NCI-H226 (cell line): ENCODE measurements around the gene PSMA6.
"Not testable (repeated sequence)": the region's sequence is repeated elsewhere in the genome, so short reads cannot be mapped to it uniquely, and the experiment has no call there.

Source experiments
- DNase-seq: peaks from one replicate; pipeline ENCODE4 v3.0.0-alpha.2; 2015

Gene PSMA6

DNA sequence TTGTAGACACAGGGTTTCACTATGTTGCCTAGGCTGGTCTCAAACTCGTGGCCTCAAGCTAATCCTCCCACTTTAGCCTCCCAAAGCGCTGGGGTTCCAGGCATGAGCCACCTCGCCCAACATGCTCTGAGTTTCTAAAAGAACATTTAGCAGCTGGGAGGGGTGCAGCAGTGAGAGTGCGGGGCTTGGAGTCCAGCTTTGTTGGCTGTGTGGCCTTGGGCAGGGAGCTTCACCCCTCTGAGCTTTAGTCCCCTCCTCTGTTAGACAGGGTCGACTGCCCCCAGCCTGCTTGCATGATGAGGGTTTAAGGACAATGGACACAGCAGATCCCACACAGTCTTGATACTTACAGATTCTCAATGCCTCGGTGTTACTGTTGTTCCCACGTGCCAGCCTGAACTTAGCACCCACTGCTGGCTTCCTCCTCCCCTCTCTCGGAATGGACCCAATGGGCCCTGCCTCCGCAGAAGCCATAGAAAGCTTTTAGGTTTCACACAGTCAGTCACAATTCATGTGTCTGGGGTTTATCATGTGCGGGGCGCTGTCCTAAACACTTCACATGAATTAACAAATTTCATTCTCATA, 54.6 kb downstream of the PSMA6 start:
- DNase-seq = no peak

DNA sequence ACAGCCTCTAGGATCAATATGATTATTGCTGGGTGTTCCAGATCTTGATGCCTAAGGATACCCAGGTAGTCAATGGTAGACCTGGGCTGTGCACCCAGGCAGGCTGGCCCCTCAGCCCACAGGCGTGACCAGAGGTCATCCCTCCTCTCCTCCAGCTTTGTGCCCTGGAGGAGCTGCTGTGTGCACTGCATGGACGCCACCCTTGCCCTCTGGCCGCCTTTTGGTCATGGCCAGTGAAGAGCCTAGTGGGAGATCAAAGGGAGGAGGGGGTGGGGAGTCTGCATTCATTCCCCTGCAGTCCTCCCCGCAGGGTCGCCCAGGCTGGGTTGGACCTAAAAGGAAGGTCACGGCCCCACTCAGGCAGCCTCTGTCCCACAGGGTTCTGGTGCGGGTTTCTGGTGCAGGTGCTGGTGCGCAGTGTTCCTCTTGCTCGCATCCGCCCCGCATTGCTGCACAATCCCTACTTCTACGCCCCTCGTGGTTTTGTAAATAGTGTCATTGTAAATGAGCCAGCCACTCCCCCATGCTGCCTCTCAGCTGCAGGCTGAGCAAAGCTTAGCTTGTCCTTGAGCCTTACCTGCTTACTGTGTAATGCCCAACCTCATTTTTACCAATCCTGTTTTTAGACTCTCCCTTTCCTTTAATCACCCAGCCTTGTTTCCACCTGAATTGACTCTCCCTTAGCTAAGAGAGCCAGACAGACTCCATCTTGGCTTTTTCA, 55.3 kb downstream of the PSMA6 start:
- DNase-seq = no peak

DNA sequence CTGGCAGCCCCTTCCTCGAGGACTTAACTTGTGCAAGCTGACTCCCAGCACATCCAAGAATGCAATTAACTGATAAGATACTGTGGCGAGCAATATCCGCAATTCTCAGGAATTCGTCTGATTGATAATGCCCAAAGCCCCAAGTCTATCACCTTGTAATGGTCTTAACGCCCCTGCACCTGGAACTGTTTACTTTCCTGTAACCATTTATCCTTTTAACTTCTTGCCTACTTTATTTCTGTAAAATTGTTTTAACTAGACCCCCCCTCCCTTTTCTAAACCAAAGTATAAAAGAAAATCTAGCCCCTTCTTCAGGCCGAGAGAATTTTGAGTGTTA, 55.8 kb downstream of the PSMA6 start:
- DNase-seq = not testable (repeated sequence)

DNA sequence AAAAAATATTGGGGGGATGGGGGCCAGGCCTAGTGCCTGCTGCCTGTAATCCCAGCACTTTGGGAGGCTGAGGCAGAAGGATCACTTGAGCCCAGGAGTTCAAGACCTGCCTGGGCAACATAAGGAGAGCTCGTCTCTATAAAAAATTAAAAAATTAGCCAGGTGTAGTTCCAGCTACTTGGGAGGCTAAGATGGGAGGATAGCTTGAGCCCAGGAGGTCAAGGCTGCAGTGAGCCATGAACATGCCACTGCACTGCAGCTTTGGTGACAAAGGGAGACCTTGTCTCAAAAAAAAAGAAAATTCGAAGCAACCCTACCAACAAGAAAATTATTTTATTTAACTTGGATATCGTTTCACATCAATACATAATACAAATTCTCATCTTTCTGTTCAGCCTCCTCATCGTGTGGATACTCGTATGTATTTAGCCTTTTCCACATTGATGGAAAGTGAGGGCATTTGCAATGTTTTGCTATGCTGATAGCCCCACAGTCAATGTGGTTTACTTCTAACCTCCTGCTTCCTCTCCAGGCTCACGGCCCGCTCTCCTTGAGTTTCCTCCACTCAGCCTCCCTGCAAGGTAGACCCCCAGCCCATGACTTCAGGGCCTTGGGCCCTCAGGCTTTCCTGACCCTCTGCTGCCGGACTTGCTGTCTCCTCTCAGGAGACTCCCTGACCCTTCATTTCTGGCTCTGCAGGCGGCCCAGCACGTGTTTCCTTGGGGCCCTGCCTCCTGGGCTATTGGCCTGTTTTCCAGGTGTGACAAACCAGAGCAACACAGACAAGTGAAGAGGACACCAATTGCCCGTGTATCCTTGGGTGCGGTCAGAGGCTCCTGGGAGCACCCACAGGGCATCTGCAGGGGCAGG, 57.5 kb downstream of the PSMA6 start:
- no peak for DNase-seq

DNA sequence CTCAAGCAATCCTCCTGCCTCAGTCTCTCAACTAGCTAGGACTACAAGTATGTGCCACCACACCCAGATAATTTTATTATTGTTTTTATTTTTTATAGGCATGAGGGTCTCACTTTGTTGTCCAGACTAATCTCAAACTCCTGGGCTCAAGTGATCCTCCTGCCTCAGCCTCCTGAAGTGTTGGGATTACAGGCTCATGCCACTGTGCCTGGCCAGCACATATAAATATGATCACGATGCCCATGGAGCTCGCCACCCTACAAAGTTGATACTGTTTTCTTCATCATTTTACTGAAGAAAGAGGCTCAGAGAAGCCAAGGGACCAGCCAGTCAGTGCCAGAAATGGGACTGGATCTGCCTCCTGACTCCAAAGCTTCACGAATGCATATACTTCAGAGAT, 59.3 kb downstream of the PSMA6 start:
- no peak for DNase-seq

DNA sequence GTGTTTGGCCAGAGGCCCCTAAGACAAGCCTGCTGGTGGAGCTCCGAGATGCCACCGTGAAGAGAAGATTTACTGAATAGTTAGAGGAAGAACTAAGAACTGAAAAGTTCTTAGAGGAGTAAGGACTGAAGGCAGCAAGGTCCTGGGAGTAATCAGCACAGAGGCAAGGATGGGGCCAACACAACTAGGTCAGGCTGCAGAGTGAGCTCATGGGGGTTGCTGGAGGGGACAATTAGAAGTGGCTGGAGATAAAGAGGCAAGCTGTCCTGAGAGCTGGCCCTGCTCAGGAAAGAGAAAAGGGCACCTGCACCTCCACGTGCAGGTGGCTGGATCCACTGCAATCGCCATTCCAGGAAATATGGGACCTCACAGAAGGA, 59.7 kb downstream of the PSMA6 start:
- no peak for DNase-seq

DNA sequence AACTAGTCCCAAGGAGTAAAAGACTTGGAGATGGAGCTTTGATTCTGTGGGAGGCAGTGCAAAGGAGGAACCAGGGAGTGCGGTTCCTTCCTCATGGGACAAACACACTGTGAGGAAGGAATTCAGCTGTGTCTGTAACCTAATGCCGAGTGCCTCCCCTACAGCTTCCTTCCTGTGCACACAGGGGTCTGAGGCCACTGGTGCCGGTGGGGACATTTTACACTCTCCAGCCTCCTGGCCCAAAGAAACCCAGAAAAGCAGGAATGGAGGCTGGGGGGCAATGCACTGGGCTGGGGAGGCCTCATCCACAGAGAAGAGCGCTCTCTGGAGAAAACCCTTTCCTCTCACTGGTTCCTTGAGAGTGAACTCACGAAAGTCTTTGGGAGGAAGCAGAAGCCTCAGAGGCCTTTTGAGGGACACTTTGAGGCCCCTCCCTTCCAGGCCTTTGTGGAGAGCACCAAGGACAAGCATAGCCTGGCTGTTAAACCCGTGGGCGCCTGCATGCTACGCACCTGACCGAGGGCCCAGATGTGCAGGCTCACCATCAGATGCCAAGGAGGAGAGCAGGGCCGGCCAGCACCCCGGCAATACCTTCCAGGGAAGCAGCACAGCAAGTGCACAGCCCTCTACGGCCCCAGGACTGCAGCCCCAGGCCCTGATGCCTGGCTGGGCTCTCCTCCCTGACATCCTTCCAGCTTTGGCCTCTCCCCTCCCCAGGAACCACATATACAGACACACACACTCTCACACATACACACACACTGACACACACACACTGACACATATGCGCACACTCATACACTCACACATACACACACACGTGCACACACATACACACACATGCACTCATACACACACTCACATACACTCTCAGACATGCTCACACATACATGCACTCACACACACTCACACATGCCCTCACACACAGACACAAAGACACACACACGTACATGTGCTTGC, 60.4 kb downstream of the PSMA6 start:
- DNase-seq = no peak

DNA sequence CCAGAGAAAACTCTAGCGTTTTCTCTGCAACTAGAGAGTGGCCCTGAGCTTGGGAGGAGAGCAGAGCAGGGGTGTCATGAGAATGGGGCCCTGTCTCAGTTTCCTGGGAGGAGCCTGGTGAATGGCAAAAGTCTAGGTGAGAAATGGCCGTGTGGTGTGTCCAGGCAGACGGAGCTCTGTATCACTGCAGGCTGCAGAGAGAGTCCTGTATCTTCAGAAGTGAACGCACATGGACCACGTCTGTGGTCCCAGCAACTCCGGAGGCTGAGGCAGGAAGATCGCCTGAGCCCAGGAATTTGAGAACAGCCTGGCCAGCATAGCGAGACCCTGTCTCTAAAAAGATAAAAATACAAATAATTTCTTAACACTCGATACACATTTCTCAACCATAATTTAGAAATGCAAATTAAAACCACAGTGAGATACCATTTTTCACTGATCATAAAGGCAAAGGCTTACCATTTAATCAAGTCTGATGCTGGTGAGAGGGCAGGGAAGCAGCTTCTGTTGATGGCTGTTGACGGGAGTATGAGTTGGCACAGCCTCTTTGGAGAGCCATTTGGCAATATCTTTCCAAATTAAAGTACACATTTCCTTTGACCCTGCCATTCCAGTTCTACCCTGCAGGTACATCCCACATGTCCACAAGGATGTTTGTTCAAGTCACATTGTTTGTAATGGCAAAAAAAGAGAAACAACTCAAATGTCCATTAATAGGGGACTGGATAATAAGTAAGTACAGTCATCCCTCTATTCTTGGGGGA, 61.4 kb downstream of the PSMA6 start:
- DNase-seq = no peak

DNA sequence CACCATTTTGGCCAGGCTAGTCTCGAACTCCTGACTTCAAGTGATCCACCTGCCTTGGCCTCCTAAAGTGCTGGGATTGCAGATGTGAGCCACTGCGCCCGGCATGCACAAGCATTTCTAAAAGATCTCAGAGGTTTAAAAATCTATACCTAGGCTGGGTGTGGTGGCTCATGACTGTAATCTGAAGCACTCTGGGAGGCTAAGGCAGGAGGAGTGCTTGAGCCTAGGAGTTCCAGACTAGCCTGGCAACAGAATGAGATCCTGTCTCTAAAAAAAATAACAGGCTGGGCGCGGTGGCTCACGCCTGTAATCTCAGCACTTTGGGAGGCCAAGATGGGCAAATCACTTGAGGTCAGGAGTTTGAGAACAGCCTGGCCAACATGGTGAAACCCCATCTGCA, 63.1 kb downstream of the PSMA6 start:
- not testable (repeated sequence) for DNase-seq

DNA sequence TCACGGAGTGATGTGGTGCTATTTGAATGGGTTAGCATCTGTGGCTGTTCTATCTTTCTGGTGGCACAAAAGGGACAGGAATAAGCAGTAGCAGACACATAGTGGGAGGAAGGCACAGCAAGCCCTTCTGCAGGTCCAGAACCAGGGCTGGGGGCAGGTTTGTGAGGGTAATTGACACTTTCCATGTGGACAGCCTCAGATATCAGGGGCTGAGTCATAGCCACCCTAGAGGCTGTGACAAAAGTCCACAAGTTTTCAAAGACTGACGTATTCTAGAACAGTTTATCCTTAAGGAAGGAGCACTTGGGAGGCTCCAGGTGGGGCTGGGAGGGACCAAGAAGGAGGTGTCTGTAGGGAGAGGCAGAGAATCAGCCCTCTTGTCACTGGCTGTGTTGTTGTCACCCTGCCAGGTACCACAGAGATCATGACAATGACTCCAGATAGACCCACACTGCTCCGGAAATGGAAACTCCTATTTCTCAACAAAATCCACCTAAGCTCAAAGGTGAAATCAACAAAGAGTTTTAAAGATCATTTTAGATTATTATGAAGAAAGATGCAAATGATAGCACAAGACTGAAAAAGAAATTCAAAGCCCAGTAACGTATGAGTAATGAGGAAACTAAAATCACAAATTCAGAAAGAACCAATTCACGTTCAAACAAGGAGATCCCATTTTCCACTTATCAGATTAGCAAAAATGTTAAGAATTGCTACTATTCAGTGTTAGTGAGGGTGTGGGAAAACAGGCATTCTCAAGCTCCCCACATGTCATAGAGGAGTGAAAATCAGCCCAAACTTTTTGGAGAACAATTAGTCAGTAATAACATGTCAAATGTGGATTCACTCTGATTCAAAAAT, 64.0 kb downstream of the PSMA6 start:
- DNase-seq = peak; percentile 59

DNA sequence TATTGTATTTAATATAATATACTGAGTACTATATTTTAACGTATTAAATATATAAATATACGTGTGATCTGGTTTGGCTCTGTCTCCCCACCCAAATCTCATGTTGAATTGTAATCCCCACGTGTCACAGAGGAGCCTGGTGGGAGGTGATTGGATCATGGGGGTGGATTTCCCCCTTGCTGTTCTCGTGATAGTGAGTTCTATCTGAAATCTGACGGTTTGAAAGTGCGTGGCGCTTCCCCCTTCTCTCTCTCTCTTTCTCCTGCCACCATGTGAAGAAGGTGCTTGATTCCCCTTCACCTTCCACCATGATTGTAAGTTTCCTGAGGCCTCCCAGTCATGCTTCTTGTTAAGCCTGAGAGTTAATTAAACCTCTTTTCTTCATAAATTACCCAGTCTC, 67.5 kb downstream of the PSMA6 start:
- not testable (repeated sequence) for DNase-seq

DNA sequence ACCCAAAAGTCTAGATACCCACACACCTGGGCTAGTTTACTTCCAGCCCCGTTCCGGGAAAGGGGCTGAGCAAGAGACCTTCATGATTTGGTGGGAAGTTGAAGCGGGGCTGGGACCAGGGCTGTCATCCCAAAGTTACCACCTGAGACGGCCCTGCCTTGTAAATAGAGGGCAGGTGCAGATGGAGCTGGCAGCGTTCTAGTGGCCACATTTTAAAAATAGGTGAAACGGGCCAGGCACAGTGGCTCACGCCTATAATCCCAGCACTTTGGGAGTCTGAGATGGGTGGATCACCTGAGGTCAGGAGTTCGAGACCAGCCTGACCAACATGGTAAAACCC, 68.9 kb downstream of the PSMA6 start:
- DNase-seq = no peak

DNA sequence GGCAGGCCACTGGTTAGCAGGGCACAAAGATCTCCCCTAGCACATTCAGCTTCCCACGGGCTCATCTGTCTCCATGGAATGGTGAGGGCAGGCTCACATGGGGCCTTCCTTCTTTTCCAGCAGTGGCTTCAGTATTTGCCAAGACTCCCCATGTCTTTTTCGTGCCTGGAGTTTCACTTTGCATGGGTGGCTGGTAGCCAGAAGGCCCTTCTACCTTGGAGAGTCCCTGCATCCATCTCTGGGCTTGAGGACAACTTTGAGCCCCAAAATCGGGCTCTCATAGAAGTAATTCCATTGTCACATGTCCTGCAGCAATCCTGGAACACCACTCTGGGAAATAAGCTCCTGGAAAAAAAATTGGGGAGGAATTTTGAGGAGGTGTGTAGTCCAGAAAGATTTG, 70.3 kb downstream of the PSMA6 start:
- no peak for DNase-seq

DNA sequence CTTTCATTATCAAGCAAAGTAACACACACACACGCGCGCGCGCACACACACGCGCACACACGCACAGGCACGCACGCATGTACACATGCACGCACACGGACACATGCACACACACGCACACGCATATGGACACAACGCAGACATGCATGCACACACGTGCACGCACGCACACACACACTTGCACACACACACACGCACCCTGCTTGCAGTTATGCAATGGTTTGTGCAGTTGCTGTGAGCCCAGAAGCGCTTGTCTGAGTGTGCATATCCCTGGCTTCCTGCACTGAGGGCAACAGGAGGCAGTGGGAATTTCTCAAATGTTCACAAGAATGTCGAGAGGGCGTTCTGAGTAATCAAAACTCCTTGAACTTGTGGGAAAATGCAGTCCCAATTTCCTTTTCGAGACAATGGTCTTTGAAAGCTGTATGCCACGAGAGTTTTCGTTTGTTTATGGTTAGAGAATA, 70.8 kb downstream of the PSMA6 start:
- no peak for DNase-seq

DNA sequence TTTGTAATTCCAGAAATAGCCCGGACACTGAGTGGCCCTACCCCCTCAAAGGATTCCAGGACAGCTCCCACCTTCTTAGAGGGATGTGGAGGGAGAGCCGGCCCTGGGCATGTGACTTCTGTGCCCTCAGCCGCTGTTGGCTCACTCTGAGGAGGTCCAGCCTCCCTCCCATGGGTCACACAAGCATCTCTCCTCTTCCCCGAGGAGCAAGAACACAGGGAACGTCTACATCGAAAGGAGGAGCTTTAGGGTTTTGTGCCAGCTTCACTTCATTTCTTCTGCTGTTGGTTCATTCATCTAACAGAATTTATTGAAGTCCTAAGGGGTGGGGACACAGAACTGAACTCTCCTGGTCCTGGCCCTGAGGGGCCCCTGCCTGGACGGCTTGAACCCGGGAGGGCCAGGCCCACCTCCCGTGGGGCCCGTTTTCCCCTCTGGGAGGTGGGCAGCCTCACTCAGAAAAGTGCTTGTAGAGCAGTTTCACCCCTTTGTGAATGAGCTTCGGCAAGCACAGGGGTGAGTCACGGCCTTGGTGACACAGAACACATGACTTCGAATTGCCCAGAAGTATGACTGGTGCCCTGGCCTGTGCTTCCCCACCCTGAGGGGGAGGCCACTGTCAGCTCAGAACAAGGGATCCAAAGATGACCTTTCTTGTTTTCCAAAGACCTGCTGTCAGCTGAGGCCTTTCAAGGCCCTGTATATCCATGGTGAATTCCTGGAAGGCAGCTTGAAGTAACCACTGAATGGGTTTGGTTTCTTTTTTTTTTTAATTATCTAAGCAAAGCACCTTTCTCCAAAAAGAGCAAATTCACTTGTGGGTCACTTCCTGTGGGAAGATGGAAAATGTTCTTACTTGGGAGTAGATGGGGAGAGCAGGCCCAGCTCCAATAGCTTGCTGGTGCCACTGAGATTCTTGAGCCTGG, 73.2 kb downstream of the PSMA6 start:
- peak; percentile 52 for DNase-seq

DNA sequence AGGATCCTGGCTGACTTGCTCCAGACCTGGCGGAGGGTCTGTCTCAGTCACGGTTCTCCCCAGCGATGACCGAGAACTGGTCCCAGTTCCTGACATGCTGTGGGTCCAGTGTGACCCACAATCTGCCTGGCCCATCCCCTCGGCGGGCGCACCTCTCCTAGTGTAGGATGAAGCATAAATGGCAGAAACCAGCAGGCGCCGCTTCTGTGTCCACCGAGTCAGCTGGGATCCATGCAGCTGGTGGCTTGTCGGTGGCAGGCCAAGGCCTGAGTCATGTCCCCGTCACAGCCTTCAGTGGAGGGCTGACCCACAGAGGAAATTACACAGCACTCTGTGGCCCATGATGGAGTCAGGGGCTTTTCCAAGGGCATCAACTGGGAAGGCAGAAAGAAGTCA, 73.9 kb downstream of the PSMA6 start:
- no peak for DNase-seq

DNA sequence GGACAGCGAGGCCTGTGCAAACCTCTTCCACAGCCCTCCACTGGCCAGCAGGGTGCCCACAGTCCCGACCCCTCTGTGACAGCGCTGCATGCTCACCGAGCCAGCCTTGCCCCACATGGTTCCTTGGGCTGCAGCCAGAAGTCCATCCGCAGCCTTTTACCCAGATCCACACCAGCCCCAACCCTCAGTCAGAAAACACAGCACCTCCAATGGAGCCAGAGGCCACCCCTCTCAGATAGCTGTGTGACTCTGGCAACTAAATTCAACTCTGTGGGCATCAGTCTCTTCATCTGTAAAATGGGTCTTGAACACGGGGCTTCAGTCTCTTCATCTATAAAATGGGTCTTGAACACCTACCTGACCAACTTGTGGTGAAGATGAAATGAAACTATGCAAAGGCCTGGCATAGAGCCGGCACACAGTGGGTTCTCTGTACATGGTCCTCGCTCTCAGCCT, 74.4 kb downstream of the PSMA6 start:
- DNase-seq = no peak

DNA sequence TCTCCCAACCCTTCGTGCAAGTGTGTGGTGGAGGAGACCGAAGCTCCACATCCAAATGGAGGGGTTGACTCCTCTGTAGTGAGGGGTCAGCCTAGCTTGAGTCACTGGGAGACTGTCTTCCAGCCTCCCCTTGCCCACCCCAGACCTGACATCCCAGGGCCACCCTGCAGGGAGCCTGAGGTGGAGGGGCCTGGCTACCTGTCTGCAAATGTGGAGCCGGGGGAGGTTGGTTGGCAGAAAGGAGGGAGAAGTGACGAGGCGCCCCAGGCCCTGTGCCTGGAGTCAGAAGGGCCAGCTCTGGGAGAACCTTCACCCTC, 74.8 kb downstream of the PSMA6 start:
- no peak for DNase-seq
